ENCODE data around the gene PDE4B. TPM values are rescaled to one million over a fixed set of nuclear protein-coding genes. Genes with fewer than 3 reads are reported as not detected.

PDE4B gene
- total and polyA plus RNA-seq, 9 donors = 14.7 to 25.6 (median 16.8) TPM

GRCh38 chr1:66352792-66353191, 560.1 kb downstream of the PDE4B start:
- no CpG with 5 or more reads among the region's 2 CpGs for WGBS (ENCODE audit: insufficient coverage)
- H3K27ac ChIP-seq (ENCODE audit: low read length) = peak overlapping the region; percentile 61
- no peaks in the 10 kb centered on the region for H3K9me3 ChIP-seq (replicated peaks; ENCODE audit: control insufficient read depth, low read depth, low read length)
- peaks cover 28% of the 10 kb centered on the region for H3K4me1 ChIP-seq (ENCODE audit: control insufficient read depth, insufficient read depth, low read length)
- no peak overlapping the region for H3K4me3 ChIP-seq (ENCODE audit: low read length)
- H3K36me3 ChIP-seq (ENCODE audit: control insufficient read depth, insufficient read depth, low read length) = peaks cover 6% of the 10 kb centered on the region
- no peaks in the 10 kb centered on the region for H3K27me3 ChIP-seq (ENCODE audit: control insufficient read depth, insufficient read depth, low read length)
- DNase-seq = peak; percentile 59

- H3K36me3 ChIP-seq (ENCODE audit: control insufficient read depth, insufficient read depth, low read length) = peaks cover 6% of the 10 kb centered on the region
- no peak overlapping the region for H3K4me3 ChIP-seq (ENCODE audit: low read length)
- peak overlapping the region; percentile 61 for H3K27ac ChIP-seq (ENCODE audit: low read length)
- H3K27me3 ChIP-seq (ENCODE audit: control insufficient read depth, insufficient read depth, low read length) = no peaks in the 10 kb centered on the region
- H3K4me1 ChIP-seq (ENCODE audit: control insufficient read depth, insufficient read depth, low read length) = peaks cover 28% of the 10 kb centered on the region
- H3K9me3 ChIP-seq (replicated peaks; ENCODE audit: control insufficient read depth, low read depth, low read length) = no peaks in the 10 kb centered on the region
- 33% methylated on average over 4 of the region's 5 CpGs for whole genome bisulfite sequencing (ENCODE audit: insufficient coverage)
- peak; percentile 72 for DNase-seq
These were observed 560.6 kb downstream of the PDE4B start for GRCh38 chr1:66353257-66353656.

GRCh38 chr1:66354311-66355201, 561.9 kb downstream of the PDE4B start:
- Histone ChIP-seq H3K27me3 (ENCODE audit: control insufficient read depth, insufficient read depth, low read length) (no peaks in the 10 kb centered on the region), H3K27ac (ENCODE audit: low read length) (peak overlapping the region; percentile 73), H3K9me3 (replicated peaks; ENCODE audit: control insufficient read depth, low read depth, low read length) (no peaks in the 10 kb centered on the region), H3K4me1 (ENCODE audit: control insufficient read depth, insufficient read depth, low read length) (peaks cover 26% of the 10 kb centered on the region), H3K4me3 (ENCODE audit: low read length) (no peak overlapping the region), H3K36me3 (ENCODE audit: control insufficient read depth, insufficient read depth, low read length) (peaks cover 6% of the 10 kb centered on the region)
- no CpG with 5 or more reads among the region's 5 CpGs for WGBS (ENCODE audit: insufficient coverage)
- peak; percentile 95 for DNase-seq

- Histone ChIP-seq H3K27ac (ENCODE audit: low read length) (no peak overlapping the region), H3K36me3 (ENCODE audit: control insufficient read depth, insufficient read depth, low read length) (peaks cover 6% of the 10 kb centered on the region)
- no CpG with 5 or more reads among the region's 1 CpG for WGBS (ENCODE audit: insufficient coverage)
These were observed 563.1 kb downstream of the PDE4B start for GRCh38 chr1:66355756-66356155.

DNA sequence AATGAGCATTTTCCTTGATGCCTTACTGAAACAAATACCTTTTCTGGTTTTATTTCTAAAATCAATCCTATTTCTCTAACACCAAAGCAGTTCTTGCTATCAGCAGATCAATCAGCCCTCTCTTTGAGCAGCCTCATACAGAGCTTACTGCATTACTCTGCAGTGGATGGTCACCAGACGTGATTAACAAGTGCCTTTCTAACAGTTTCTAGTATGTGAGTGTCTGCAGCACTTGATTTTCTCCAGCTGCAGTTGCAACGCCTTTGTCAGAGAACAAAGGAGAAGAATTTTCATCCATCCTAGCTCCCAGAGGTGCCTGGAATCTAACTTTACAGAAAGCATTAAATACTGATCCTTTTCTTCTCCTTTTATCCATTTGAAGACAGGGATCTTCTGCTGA, 563.9 kb downstream of the PDE4B start:
- H3K27me3 ChIP-seq (ENCODE audit: control insufficient read depth, insufficient read depth, low read length) = no peaks in the 10 kb centered on the region
- peaks cover 26% of the 10 kb centered on the region for H3K4me1 ChIP-seq (ENCODE audit: control insufficient read depth, insufficient read depth, low read length)
- no peak for DNase-seq
- WGBS (ENCODE audit: insufficient coverage) = 33% methylated on average over 1 of the region's 2 CpGs
- H3K4me3 ChIP-seq (ENCODE audit: low read length) = no peak overlapping the region
- H3K9me3 ChIP-seq (replicated peaks; ENCODE audit: control insufficient read depth, low read depth, low read length) = no peaks in the 10 kb centered on the region
- peaks cover 8% of the 10 kb centered on the region for H3K36me3 ChIP-seq (ENCODE audit: control insufficient read depth, insufficient read depth, low read length)
- no peak overlapping the region for H3K27ac ChIP-seq (ENCODE audit: low read length)

More at GRCh38 chr1:66355756-66356155, 563.1 kb downstream of the PDE4B start:
- no peak for DNase-seq
- H3K27me3 ChIP-seq (ENCODE audit: control insufficient read depth, insufficient read depth, low read length) = no peaks in the 10 kb centered on the region
- H3K4me3 ChIP-seq (ENCODE audit: low read length) = no peak overlapping the region
- peaks cover 26% of the 10 kb centered on the region for H3K4me1 ChIP-seq (ENCODE audit: control insufficient read depth, insufficient read depth, low read length)
- H3K9me3 ChIP-seq (replicated peaks; ENCODE audit: control insufficient read depth, low read depth, low read length) = no peaks in the 10 kb centered on the region

DNA sequence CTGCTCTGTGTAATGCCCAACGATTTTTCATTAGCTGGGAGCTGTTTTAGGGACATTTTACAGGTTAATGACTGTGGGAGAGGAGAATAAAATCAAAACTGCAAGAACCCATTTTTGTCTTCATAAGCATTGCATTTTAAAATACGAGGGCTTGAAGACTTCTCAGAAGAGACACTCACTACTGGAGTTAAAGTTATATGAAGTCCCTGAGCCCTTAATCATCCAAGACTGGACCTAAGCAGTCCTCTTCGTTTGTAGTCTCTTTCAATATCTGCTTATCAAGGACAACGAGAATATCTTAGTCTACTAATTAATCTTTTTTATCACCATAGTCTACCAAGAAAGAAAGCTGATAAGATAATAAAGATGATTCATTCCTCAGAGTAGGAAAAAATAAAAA, 564.3 kb downstream of the PDE4B start:
- H3K27ac ChIP-seq (ENCODE audit: low read length) = no peak overlapping the region
- no peaks in the 10 kb centered on the region for H3K27me3 ChIP-seq (ENCODE audit: control insufficient read depth, insufficient read depth, low read length)
- H3K9me3 ChIP-seq (replicated peaks; ENCODE audit: control insufficient read depth, low read depth, low read length) = no peaks in the 10 kb centered on the region
- no peak overlapping the region for H3K4me3 ChIP-seq (ENCODE audit: low read length)
- H3K4me1 ChIP-seq (ENCODE audit: control insufficient read depth, insufficient read depth, low read length) = peaks cover 22% of the 10 kb centered on the region
- DNase-seq = no peak
- WGBS (ENCODE audit: insufficient coverage) = no CpG with 5 or more reads among the region's 4 CpGs
- peaks cover 13% of the 10 kb centered on the region for H3K36me3 ChIP-seq (ENCODE audit: control insufficient read depth, insufficient read depth, low read length)

GRCh38 chr1:66357478-66358197, 564.9 kb downstream of the PDE4B start:
- no peak for DNase-seq
- Histone ChIP-seq H3K9me3 (replicated peaks; ENCODE audit: control insufficient read depth, low read depth, low read length) (no peaks in the 10 kb centered on the region), H3K4me1 (ENCODE audit: control insufficient read depth, insufficient read depth, low read length) (peaks cover 19% of the 10 kb centered on the region), H3K27ac (ENCODE audit: low read length) (no peak overlapping the region), H3K27me3 (ENCODE audit: control insufficient read depth, insufficient read depth, low read length) (no peaks in the 10 kb centered on the region), H3K4me3 (ENCODE audit: low read length) (no peak overlapping the region), H3K36me3 (ENCODE audit: control insufficient read depth, insufficient read depth, low read length) (peaks cover 19% of the 10 kb centered on the region)
- no CpG with 5 or more reads among the region's 3 CpGs for WGBS (ENCODE audit: insufficient coverage)

DNA sequence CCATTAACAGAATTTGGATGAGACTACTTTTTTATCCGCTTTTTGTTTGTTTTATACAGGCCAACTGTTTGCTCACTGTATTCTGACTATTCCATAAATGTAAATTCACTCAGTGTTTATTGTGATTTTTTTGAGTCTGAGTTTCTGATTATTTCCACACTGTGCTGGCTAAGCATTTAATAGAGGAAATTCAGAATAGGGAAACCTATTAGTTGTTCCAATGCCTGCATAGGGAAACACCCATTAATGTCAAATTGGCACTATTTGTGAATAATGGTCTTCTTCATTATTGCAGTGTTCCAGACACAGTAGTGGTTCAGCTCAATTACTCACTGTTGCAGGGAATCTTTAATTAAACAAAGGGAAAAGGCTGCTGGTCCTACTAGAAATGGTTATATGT, 566.6 kb downstream of the PDE4B start:
- no peak overlapping the region for H3K27ac ChIP-seq (ENCODE audit: low read length)

GRCh38 chr1:66359815-66360214, 567.1 kb downstream of the PDE4B start:
- Histone ChIP-seq H3K27ac (ENCODE audit: low read length) (no peak overlapping the region), H3K4me1 (ENCODE audit: control insufficient read depth, insufficient read depth, low read length) (peaks cover 4% of the 10 kb centered on the region), H3K36me3 (ENCODE audit: control insufficient read depth, insufficient read depth, low read length) (peaks cover 33% of the 10 kb centered on the region), H3K4me3 (ENCODE audit: low read length) (no peak overlapping the region), H3K27me3 (ENCODE audit: control insufficient read depth, insufficient read depth, low read length) (no peaks in the 10 kb centered on the region), H3K9me3 (replicated peaks; ENCODE audit: control insufficient read depth, low read depth, low read length) (no peaks in the 10 kb centered on the region)
- no peak for DNase-seq

More for the DNA sequence above, 566.6 kb downstream of the PDE4B start:
- WGBS (ENCODE audit: insufficient coverage) = no CpG with 5 or more reads among the region's 1 CpG
- Histone ChIP-seq H3K4me1 (ENCODE audit: control insufficient read depth, insufficient read depth, low read length) (peaks cover 8% of the 10 kb centered on the region), H3K27me3 (ENCODE audit: control insufficient read depth, insufficient read depth, low read length) (no peaks in the 10 kb centered on the region), H3K9me3 (replicated peaks; ENCODE audit: control insufficient read depth, low read depth, low read length) (no peaks in the 10 kb centered on the region), H3K36me3 (ENCODE audit: control insufficient read depth, insufficient read depth, low read length) (peaks cover 28% of the 10 kb centered on the region), H3K4me3 (ENCODE audit: low read length) (no peak overlapping the region)
- peak; percentile 62 for DNase-seq

- H3K4me1 ChIP-seq (ENCODE audit: control insufficient read depth, insufficient read depth, low read length) = peaks cover 4% of the 10 kb centered on the region
- DNase-seq = no peak
- H3K27ac ChIP-seq (ENCODE audit: low read length) = no peak overlapping the region
- peaks cover 34% of the 10 kb centered on the region for H3K36me3 ChIP-seq (ENCODE audit: control insufficient read depth, insufficient read depth, low read length)
- 0% methylated on average over 1 of the region's 3 CpGs for WGBS (ENCODE audit: insufficient coverage)
- no peaks in the 10 kb centered on the region for H3K9me3 ChIP-seq (replicated peaks; ENCODE audit: control insufficient read depth, low read depth, low read length)
- H3K27me3 ChIP-seq (ENCODE audit: control insufficient read depth, insufficient read depth, low read length) = no peaks in the 10 kb centered on the region
- no peak overlapping the region for H3K4me3 ChIP-seq (ENCODE audit: low read length)
These were observed 567.6 kb downstream of the PDE4B start for GRCh38 chr1:66360285-66360724.

Measured in muscle of leg (tissue), 11 donors.